Astrocyte (in vitro differentiated cells and primary cell): ENCODE measurements around the gene CPPED1. TPM values are rescaled to one million over a fixed set of nuclear protein-coding genes. Genes with fewer than 3 reads are reported as not detected.

ENCODE experiments used
- DNase-seq: peaks from one replicate; pipeline ENCODE4 v3.0.0-alpha.2; 2010; ENCODE audit warnings: low read depth
- FAIRE-seq: peaks from 2 replicates; lab custom pipeline; 2011; peaks lifted over from hg19 to GRCh38; lab: Jason Lieb, UNC
- H2AFZ ChIP-seq: 2 replicates; pipeline ENCODE4 v1.6.0; 2012; ENCODE audit warnings: low read depth, low read length, inconsistent platforms
- H3K27ac ChIP-seq: 2 replicates; pipeline ENCODE4 v1.5.1; 2011; ENCODE audit warnings: low read depth, low read length, inconsistent platforms
- H3K27me3 ChIP-seq: 2 replicates; pipeline ENCODE4 v1.6.0; 2011; ENCODE audit warnings: low read length, inconsistent platforms; ENCODE audit not compliant: insufficient read depth
- H3K36me3 ChIP-seq: 2 replicates; pipeline ENCODE4 v1.5.1; 2011; ENCODE audit warnings: low read length, inconsistent platforms; ENCODE audit not compliant: insufficient read depth
- H3K4me1 ChIP-seq: 2 replicates; pipeline ENCODE4 v1.5.1; 2011; ENCODE audit warnings: low read length, inconsistent platforms; ENCODE audit not compliant: insufficient read depth
- H3K4me2 ChIP-seq: 2 replicates; pipeline ENCODE4 v1.6.0; 2012; ENCODE audit warnings: low read length, inconsistent platforms
- H3K4me3 ChIP-seq: 2 replicates; pipeline ENCODE4 v1.5.1; 2011; ENCODE audit warnings: low read depth, mild to moderate bottlenecking, low read length, inconsistent platforms; ENCODE audit not compliant: insufficient read depth
- H3K79me2 ChIP-seq: 2 replicates; pipeline ENCODE4 v1.6.0; 2012; ENCODE audit warnings: mild to moderate bottlenecking, low read length, inconsistent platforms; ENCODE audit not compliant: insufficient read depth
- H3K9ac ChIP-seq: 2 replicates; pipeline ENCODE4 v1.6.0; 2012; ENCODE audit warnings: mild to moderate bottlenecking, low read length, inconsistent platforms
- H3K9me3 ChIP-seq: 2 replicates; pipeline ENCODE4 v1.5.1; 2012; ENCODE audit warnings: low read depth, mild to moderate bottlenecking, low read length, inconsistent platforms; ENCODE audit not compliant: insufficient read depth
- H4K20me1 ChIP-seq: 2 replicates; pipeline ENCODE4 v1.6.0; 2012; ENCODE audit warnings: low read length, inconsistent platforms; ENCODE audit not compliant: insufficient read depth
- H3K27ac Mint-ChIP-seq: one replicate; pipeline ENCODE4 v1.8.0; 2021; ENCODE audit warnings: mild to moderate bottlenecking, mixed read lengths; ENCODE audit not compliant: unreplicated experiment
- H3K27me3 Mint-ChIP-seq: one replicate; pipeline ENCODE4 v1.8.0; 2021; ENCODE audit warnings: low read depth, mixed read lengths; ENCODE audit not compliant: unreplicated experiment
- H3K36me3 Mint-ChIP-seq: one replicate; pipeline ENCODE4 v1.8.0; 2021; ENCODE audit warnings: low read depth, mixed read lengths; ENCODE audit not compliant: unreplicated experiment
- H3K4me1 Mint-ChIP-seq: one replicate; pipeline ENCODE4 v1.8.0; 2021; ENCODE audit warnings: low read depth, mixed read lengths; ENCODE audit not compliant: unreplicated experiment
- H3K4me3 Mint-ChIP-seq: one replicate; pipeline ENCODE4 v1.8.0; 2021; ENCODE audit warnings: mild to moderate bottlenecking, moderate library complexity, mixed read lengths; ENCODE audit not compliant: unreplicated experiment
- H3K9me3 Mint-ChIP-seq: one replicate; pipeline ENCODE4 v1.8.0; 2021; ENCODE audit warnings: mild to moderate bottlenecking, mixed read lengths; ENCODE audit not compliant: unreplicated experiment
- EZH2 ChIP-seq: IDR thresholded peaks from 2 replicates; pipeline ENCODE4 v1.6.1; 2012; ENCODE audit warnings: mild to moderate bottlenecking, low read length, inconsistent platforms; ENCODE audit not compliant: insufficient read depth
- total RNA-seq: library from RNA; stranded (reverse); gene quantifications from 2 replicates; pipeline ENCODE4 v1.2.1, GENCODE V29; 2021
- TF ChIP-seq, protein P1 (sequence below): IDR thresholded peaks from 2 replicates; pipeline ENCODE4 v1.5.1; 2011; ENCODE audit warnings: low read depth, mild to moderate bottlenecking, inconsistent platforms, low read length, moderate library complexity; ENCODE audit not compliant: insufficient read depth

CPPED1 gene
- total RNA-seq, 1 donor from 2014 or later: 28.5 TPM

DNA sequence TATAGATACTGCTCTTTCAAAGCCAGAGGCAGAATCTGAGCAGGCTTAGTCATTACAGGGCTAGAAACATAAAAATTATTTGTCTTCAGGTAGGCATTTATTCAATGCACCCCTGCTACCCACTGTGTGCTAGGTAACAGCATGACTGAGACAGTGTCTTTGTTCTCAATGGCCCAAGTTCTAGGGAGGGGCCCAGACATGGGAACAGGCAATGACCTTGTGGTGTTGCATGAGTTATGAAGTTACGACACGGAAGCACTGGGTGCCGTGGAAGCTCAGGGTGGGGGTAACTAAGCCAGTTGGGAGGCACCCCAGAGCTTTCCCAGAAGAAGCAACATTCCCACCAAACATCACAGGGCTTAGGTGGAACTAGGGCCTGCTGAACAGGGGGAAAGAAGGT, 87.0 kb downstream of the CPPED1 start:
- TF ChIP-seq, protein P1, sequence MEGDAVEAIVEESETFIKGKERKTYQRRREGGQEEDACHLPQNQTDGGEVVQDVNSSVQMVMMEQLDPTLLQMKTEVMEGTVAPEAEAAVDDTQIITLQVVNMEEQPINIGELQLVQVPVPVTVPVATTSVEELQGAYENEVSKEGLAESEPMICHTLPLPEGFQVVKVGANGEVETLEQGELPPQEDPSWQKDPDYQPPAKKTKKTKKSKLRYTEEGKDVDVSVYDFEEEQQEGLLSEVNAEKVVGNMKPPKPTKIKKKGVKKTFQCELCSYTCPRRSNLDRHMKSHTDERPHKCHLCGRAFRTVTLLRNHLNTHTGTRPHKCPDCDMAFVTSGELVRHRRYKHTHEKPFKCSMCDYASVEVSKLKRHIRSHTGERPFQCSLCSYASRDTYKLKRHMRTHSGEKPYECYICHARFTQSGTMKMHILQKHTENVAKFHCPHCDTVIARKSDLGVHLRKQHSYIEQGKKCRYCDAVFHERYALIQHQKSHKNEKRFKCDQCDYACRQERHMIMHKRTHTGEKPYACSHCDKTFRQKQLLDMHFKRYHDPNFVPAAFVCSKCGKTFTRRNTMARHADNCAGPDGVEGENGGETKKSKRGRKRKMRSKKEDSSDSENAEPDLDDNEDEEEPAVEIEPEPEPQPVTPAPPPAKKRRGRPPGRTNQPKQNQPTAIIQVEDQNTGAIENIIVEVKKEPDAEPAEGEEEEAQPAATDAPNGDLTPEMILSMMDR: no peak
- no peak for TF ChIP-seq EZH2
- no peak for DNase-seq
- H3K4me1 ChIP-seq: no peaks in the 10 kb centered on the region
- no peaks in the 10 kb centered on the region for H3K36me3 ChIP-seq
- no peak overlapping the region for H3K27ac ChIP-seq
- H4K20me1 ChIP-seq: no peaks in the 10 kb centered on the region
- Mint-ChIP-seq H3K27me3 (no peaks in the 10 kb centered on the region), H3K27ac (no peak overlapping the region), H3K36me3 (peaks cover 8% of the 10 kb centered on the region), H3K4me1 (no peaks in the 10 kb centered on the region), H3K9me3 (peaks cover 4% of the 10 kb centered on the region), H3K4me3 (no peak overlapping the region)
- H3K9me3 ChIP-seq: no peaks in the 10 kb centered on the region
- H3K4me3 ChIP-seq: no peak overlapping the region
- H3K9ac ChIP-seq: no peak overlapping the region
- H3K79me2 ChIP-seq: no peaks in the 10 kb centered on the region
- H3K4me2 ChIP-seq: no peak overlapping the region
- no peaks in the 10 kb centered on the region for H3K27me3 ChIP-seq
- no peak for FAIRE-seq
- H2AFZ ChIP-seq: no peak overlapping the region

DNA sequence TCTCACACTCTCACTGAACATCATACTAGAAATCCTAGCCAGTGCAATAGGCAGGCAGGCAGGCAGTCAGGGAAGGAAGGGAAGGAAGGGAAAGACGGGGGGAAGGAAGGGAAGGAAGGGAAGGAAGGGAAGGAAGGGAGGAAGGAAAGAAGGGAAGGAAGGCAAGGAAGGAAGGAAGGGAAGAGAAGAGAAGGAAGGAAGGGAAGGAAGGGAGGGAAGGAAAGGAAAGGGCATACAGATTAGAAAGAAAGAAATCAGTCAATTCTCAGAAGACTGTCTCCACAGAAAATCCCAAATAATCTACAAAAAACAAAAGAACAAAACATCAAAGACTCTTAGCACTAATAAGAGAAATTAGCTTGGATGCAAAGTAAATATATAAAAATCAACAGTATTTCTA, 93.9 kb downstream of the CPPED1 start:
- H3K27me3 ChIP-seq: no peaks in the 10 kb centered on the region
- no peaks in the 10 kb centered on the region for H3K4me1 Mint-ChIP-seq
- no peaks in the 10 kb centered on the region for H4K20me1 ChIP-seq
- no peak overlapping the region for H3K4me3 Mint-ChIP-seq
- no peaks in the 10 kb centered on the region for H3K36me3 ChIP-seq
- no peaks in the 10 kb centered on the region for H3K9me3 ChIP-seq
- no peak overlapping the region for H2AFZ ChIP-seq
- peaks cover 3% of the 10 kb centered on the region for H3K9me3 Mint-ChIP-seq
- H3K79me2 ChIP-seq: no peaks in the 10 kb centered on the region
- H3K27me3 Mint-ChIP-seq: no peaks in the 10 kb centered on the region
- DNase-seq (no peak), FAIRE-seq (no peak)
- TF ChIP-seq EZH2: no peak
- TF ChIP-seq, protein P1: no peak
- no peaks in the 10 kb centered on the region for H3K4me1 ChIP-seq
- H3K27ac Mint-ChIP-seq: no peak overlapping the region
- H3K9ac ChIP-seq: no peak overlapping the region
- no peak overlapping the region for H3K4me2 ChIP-seq
- H3K36me3 Mint-ChIP-seq: peaks cover 10% of the 10 kb centered on the region
- no peak overlapping the region for H3K4me3 ChIP-seq
- H3K27ac ChIP-seq: no peak overlapping the region

DNA sequence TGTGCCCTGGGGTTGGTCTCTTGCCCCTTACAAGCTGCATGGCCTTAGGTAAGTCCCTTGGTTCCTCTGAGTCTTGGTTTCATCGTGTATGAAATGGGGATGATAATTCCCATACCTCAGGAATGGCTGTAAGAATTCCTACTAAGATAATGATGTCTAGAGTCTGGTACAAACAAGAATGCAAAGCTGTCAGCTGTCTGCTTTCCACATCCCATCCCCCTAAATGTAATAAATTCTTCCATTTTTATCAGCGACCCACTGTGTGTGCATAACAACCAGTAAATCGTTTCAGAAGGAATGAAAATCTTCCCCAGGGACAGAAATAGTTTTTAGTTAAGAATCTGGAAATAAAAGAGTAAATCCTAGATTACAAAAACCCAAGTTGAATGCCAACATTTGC, 95.4 kb downstream of the CPPED1 start:
- Histone ChIP-seq H3K4me1 (no peaks in the 10 kb centered on the region), H3K9ac (no peak overlapping the region), H3K27me3 (no peaks in the 10 kb centered on the region), H3K4me2 (no peak overlapping the region), H4K20me1 (peaks cover 4% of the 10 kb centered on the region), H3K79me2 (no peaks in the 10 kb centered on the region), H3K27ac (no peak overlapping the region), H3K4me3 (no peak overlapping the region), H2AFZ (no peak overlapping the region), H3K36me3 (no peaks in the 10 kb centered on the region), H3K9me3 (no peaks in the 10 kb centered on the region)
- Mint-ChIP-seq H3K36me3 (peaks cover 17% of the 10 kb centered on the region), H3K27ac (no peak overlapping the region), H3K4me3 (no peak overlapping the region), H3K4me1 (no peaks in the 10 kb centered on the region), H3K9me3 (peaks cover 3% of the 10 kb centered on the region), H3K27me3 (no peaks in the 10 kb centered on the region)
- TF ChIP-seq, protein P1: no peak
- TF ChIP-seq EZH2: no peak
- DNase-seq (no peak), FAIRE-seq (no peak)
